HG03175 (cell line): ENCODE measurements around the gene OS9.
A peak's percentile ranks its signal among the peaks of the same experiment; 100 is the strongest.

Experiments used
- ATAC-seq: cut with Tn5 transposase; IDR thresholded peaks from one replicate; pipeline ENCODE4 v1.9.1; 2021; ENCODE audit warnings: mild to moderate bottlenecking, moderate library complexity; ENCODE audit not compliant: unreplicated experiment

The OS9 gene

GRCh38 chr12:57735198-57735855 lies 41.4 kb downstream of the OS9 start:
- ATAC-seq: no peak

DNA sequence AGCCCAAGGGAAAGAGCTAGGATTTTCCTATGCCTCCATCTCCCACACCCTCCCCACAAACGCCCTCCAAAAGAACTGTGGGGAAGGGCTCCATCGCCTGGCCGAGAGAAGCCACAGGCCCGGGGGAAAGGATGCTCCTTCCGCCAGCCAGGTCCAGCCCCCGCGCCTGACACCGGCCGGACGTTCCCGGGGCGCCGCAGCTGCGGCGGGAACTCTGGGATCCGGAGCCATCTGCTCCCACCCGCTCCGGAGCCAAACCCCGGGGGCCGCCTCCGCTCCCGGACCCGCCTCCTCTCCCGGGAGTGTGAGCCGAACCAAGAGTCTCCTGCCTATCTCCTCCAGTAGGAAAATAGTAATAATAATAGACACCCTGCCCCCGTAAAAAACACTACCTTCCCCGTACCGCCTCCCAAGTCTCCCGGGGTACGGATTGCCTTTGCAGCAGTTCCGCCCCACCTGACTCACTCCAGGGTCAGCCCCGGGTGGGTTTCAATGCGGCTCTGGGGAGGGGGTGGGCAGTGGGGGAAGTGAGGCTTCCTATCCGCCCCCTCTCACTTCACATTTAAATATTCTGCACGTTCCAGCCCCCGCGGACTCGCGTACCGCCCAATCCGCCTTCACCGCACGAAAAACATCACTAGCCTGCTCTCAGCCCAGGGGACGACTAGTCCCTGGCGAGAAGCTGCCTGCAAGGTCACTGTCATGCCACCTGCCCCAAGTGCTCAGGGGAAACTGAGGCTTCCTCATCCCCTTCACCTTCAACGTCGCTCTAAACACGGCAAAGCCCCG lies 42.2 kb downstream of the OS9 start:
- ATAC-seq: no peak

- ATAC-seq: no peak
Observed at GRCh38 chr12:57736741-57737466, 43.0 kb downstream of the OS9 start.

DNA sequence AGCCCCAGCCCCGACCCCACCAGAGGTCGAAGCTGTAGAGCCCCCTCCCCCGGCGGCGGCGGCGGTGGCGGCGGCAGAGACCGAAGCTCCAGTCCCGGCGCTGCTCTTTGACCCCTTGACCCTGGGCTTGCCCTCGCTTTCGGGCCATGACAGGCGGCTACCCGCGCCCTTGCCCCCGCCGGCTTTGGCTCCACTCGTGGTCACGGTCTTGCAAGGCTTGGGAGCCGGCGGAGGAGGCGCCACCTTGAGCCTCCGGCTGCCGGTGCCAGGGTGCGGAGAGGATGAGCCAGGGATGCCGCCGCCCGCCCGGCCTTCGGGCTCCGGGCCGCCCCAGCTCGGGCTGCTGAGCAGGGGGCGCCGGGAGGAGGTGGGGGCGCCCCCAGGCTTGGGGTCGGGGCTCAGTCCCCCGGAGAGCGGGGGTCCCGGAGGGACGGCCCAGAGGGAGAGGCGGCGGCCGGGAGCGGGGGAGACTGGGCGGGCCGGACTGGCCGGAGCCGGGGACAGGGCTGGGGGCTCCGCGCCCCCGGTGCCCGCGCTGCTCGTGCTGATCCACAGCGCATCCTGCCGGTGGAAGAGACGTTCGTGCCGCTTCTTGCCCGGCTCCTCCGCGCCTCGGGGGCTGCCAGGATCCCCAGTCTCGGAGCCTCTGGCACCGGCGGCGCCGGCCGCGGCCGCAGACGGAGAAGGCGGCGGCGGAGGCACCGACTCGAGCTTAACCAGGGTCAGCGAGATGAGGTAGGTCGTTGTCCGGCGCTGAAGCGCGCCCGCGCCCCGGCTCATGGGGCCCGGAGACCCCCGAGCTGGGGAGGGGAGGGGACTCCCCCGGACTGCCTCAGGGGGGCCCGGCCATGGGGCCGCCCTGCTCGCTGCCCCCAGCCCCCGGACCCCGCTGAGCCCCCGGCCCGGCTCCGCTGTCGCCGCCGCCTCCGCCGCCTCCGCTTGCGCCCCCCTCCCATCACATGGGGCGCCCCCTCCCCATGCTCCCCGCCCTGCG lies 43.8 kb downstream of the OS9 start:
- no peak for ATAC-seq

DNA sequence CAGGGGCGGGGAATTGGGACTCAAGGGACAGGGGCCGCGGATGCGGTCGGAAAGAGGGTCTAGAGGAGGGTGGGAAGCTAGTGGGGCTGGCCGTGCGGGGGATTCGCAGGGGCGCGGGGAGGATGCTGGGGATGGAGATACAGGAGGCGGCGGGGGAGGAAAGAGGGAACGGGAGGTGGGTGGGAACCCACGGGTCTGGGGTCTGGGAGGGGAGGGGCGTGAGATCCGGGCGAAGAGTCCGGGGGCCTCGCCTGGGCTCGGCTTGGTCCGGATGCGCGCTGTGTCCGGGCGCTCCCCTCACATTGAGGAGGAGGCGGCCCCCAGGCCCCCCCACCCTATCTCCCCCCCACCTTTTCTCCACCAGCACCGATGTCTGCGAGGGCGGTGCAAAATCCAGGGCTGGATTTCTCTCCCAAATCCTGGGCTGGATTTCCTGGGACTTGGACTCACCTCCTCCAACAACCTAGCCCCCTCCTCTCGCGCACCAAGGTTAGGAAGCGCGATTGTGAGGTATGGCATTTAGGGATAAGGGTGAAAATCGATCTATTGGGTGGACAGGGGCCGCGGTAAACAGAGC lies 44.8 kb downstream of the OS9 start, which contains the start of gene AGAP2:
Gene AGAP2 (minus strand): TSS at position 82 of the 577 bp plus-strand sequence. CDS start 496 bp downstream, outside the sequence.
- ATAC-seq: no peak

DNA sequence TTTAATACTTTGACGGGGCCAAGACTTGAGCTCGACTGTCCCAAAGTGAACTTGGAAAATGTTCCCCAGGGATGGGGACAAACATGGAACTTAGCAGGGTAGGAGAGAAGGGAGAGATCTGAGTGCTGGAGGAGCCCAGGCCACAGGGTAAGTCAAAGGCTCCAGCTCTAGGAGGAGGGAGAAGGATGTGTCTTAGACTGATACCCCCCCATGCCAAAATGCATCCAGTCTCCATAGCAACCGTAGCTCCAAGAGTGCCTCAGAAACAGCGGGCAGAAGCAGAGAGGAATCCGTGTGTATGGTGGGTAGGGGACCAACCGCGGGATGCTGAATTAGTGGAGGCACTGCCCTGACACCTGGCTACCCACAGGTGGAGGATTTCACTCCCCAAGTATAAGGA lies 45.5 kb downstream of the OS9 start:
- no peak for ATAC-seq

- no peak for ATAC-seq
Observed at GRCh38 chr12:57739914-57740538, 46.1 kb downstream of the OS9 start.

- peak; percentile 70 for ATAC-seq
Observed at GRCh38 chr12:57740656-57741412, 46.9 kb downstream of the OS9 start.

GRCh38 chr12:57741413-57741789 lies 47.5 kb downstream of the OS9 start:
- no peak for ATAC-seq

- peak; percentile 58 for ATAC-seq
Observed at GRCh38 chr12:57741844-57742738, 48.2 kb downstream of the OS9 start.

DNA sequence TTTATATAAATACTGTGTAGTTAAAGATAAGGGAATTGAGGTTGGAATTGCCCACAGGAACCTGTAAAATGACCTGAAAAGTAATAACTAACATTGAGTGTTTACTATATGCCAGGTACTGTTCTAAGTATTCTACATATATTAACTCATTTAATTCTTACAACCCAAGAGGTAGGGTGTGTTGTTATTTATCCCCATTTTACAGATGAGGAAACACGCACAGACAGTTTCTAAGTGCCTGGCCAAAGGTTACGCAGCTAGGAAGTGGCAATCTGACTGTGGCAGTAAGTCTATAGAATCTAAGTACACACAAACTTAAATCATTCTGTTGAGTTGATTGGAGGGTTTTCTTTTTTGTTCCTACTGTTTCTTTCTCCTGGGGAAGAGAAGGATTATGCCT lies 49.8 kb downstream of the OS9 start:
- ATAC-seq: no peak

GRCh38 chr12:57744194-57744776 lies 50.4 kb downstream of the OS9 start:
- peak; percentile 33 for ATAC-seq

DNA sequence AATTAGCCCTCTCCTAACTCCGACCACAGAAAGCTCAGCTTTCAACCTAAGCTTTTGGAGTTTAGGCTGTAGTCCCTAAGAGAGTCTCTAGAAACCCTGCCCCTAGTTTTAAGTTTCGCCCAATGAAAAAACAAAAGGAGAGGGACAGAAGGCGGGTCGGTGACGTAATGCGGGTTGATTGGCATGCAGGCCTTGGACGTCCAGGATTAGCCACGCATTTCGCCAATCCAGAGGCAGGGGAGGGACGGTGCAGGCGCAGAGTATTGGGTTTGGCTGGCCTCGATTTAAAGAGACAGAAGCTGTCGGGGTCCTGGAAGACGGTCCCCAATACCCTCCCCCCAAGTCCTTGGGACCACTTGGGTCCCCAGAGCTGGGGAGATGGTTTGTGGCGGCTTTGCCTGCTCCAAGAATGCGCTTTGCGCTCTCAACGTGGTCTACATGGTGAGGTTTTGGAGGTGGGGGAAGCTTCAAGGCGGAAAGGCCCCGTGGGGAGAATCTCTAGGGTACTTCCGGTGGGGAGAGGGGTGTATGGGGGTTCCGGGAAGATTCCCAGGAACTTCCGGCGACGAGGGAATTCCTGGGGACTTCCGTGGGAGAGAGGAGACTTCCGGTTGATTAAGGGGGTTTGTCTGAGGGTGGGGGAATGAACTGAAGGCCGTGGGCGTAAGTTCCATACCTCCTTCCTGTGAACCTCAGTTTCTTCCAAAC lies 51.0 kb downstream of the OS9 start, which contains the start of gene TSPAN31:
Gene TSPAN31 (plus strand): TSS at position 263 of the 708 bp plus-strand sequence. CDS start 116 bp downstream, at position 379.
- peak; percentile 80 for ATAC-seq

- no peak for ATAC-seq
Observed at GRCh38 chr12:57745485-57745881, 51.6 kb downstream of the OS9 start.

DNA sequence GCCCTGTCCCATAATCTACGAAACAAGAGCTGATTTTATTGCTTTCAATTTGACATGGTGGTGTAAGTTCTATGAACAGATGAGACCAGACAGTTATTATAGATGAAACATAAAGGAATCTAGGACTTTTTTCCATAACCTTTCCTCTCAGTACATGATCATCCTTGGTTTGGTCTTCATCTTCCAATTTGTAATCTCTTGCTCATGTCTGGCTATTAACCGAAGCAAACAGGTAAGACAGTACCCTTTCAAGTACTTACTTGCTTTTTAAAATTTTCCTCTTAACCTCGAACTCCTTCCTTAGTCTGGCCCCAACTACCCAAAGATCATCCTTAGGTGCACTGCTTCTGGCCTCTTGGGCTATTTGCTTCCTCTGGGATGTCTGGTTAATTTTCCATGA lies 52.1 kb downstream of the OS9 start:
- ATAC-seq: no peak

- ATAC-seq: no peak
Observed at GRCh38 chr12:57749061-57749460, 55.1 kb downstream of the OS9 start.
